NCI-H1048 (cell line): ENCODE results near the gene SH3GL3.

Source experiments
- DNase-seq: peaks from one replicate; lab custom pipeline; 2025; lab: John Stamatoyannopoulos, UW

The SH3GL3 gene, protein sequence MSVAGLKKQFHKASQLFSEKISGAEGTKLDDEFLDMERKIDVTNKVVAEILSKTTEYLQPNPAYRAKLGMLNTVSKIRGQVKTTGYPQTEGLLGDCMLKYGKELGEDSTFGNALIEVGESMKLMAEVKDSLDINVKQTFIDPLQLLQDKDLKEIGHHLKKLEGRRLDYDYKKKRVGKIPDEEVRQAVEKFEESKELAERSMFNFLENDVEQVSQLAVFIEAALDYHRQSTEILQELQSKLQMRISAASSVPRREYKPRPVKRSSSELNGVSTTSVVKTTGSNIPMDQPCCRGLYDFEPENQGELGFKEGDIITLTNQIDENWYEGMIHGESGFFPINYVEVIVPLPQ

GRCh38 chr15:83446904-83447709, at the start of gene SH3GL3:
Gene SH3GL3, plus strand, starts transcription at chr15:83447341. Its CDS starts 193 bp downstream, at chr15:83447534.
- peak; percentile 66 for DNase-seq

DNA sequence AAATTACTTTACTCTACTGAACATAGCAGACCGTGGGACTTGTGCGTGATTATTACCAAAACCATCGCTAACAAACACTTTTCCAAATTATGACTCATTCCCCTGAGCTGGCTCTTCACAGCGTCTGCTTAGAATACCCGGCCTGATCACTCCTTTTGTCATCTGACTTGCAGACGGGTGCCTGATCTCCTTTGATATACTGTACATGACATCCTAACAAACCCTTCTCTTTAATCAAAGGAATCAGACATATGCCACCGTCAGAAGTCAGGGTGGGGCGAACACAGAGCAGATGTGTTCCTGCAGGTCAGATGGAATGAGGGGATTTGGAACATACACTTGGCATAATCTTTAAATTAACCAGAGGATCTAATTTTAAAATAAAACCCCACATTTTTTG, 48.5 kb upstream of the SH3GL3 start:
- no peak for DNase-seq

DNA sequence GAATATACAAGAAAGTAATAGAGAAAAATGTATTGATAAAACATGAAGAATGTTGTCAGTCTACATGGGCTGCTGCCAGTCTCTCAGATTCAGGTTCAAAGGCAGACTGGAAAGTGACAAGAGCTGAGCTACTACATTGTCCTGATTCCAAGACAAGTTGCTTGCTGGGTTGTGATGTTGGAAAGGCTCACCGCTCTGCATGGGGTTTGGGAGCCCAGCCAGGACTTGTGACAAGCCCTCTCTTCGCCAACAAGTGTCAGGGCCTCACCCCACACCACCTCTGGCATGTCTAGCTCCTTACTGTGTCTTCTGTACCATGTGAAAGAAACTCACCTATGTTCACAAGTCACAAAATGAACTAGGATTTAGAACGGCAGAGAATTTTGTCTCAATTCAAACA, 43.0 kb upstream of the SH3GL3 start:
- no peak for DNase-seq

- DNase-seq: no peak
Measured at GRCh38 chr15:83410532-83410931, 36.6 kb upstream of the SH3GL3 start.

DNA sequence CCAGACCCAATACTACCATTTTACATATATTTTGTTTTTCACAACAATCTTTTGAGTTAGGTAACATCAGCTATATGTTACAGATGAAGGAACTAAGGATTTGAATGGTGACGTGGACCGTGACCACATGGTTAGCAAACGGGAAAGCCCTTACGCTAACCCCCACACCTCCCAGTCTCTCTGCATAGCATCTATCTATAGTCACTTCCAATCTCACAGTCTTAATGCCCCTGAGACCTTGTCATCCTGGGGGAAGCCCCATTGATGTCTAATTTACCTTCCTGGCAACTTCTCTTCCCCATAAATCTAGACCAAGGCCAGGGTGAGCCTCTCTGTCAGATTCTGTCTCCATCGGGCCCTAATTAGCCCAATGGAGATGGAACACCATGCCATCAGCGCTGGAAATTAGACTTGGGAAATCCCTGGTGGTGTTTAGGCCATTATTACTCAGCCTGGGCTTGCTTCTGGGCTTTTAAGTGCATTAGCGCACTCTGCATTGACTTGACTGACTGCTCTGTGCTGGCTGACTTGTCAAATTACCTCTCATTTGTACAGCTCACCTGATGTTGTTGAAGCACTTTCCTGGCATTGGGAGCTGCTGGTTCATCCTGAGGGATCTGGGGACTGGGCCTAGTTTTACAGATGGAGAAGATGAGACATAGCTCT, 34.0 kb upstream of the SH3GL3 start:
- DNase-seq: no peak

DNA sequence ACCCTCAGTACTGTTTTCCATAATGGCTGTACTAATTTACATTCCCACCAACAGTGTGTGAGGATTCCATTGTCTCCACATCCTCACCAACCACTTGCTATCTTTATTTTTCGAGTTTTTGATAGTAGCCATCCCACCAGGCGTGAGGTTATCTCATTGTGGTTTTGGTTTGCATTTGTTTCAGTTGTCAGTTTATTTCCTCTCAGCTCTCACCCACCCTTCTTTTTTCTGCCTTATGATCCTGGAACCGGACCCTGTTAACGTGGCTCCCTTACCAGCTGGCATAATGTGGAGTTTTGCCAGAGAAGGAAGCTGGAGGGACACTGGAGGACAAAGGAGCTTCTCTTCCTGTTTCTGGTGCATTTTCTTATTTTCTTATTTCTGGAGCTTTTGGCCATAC, 25.1 kb upstream of the SH3GL3 start:
- DNase-seq: no peak

DNA sequence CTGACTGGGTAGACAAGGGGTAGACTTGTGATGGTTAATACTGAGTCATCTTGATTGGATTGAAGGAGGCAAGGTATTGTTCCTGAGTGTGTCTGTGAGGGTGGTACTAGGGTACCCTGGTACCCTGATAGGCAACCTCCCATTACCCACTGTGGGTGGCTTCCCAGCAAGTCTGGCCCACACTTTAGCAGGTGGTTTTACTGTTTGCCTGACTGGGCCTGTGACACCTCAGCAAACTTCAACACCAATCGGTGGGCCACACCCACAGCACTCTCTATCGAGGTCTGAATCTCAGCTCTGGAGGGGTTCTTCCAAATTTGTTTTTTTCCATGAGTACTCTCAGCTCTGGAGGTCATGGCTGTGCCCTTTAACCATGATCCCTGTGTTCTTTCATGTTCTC, 24.6 kb upstream of the SH3GL3 start:
- DNase-seq: no peak

GRCh38 chr15:83424101-83424500, 23.0 kb upstream of the SH3GL3 start:
- DNase-seq: no peak

GRCh38 chr15:83430441-83430840, 16.7 kb upstream of the SH3GL3 start:
- DNase-seq: no peak

GRCh38 chr15:83431521-83431920, 15.6 kb upstream of the SH3GL3 start:
- DNase-seq: no peak

GRCh38 chr15:83435202-83435601, 11.9 kb upstream of the SH3GL3 start:
- no peak for DNase-seq

DNA sequence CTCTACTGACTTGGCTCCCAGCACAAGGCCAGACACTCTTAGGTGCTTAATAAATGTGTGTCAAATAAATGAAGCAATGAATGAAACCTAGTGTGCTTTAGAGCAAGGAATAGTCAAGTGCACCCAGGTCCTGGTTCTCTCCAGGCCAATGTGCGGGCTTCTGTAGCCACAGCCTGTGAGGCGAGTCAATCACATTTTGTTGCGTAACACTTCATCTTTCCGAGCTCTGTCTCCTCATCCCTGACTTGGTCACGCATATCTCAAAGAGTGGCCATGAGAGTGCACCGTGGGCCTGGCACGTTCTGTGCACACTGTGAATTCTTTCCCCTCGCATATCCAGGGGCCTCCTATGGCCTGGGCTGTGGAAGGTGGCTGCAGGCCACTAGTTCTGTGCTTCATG, 11.4 kb upstream of the SH3GL3 start:
- no peak for DNase-seq

- DNase-seq: peak; percentile 43
Measured at GRCh38 chr15:83436513-83437158, 10.5 kb upstream of the SH3GL3 start.

DNA sequence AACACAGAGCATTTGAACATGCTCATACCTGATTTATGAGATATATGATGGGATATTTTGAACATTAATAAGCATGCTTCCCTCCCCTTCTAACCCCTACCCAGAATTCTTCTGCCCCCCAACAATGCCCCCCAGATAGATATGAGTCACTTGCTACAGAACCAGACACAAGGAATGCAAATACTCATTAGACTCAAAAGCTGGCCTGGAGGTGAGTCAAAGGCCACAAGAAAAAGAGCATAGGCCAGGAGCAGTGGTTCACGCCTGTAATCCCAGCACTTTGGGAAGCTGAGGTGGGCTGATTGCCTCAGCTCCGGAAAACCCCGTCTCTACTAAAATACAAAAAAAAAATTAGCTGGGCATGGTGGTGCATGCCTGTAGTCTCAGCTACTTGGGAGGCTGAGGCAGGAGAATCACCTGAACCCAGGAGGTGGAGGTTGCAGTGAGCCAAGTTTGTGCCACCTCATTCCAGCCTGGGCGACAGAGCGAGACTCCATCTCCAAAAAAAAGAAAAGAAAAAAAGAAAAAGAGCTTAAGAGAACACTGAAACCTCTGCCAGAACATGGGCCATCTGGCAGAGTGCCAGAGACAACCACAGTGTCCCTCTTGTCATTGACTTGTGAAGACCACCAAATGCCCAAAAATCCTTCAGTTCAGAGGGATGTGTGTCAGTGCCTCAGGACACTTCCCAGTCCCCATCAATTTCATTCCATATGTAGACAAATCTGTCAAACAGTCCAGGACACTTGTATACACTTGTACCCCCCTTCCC, 3.9 kb upstream of the SH3GL3 start:
- DNase-seq: no peak

DNA sequence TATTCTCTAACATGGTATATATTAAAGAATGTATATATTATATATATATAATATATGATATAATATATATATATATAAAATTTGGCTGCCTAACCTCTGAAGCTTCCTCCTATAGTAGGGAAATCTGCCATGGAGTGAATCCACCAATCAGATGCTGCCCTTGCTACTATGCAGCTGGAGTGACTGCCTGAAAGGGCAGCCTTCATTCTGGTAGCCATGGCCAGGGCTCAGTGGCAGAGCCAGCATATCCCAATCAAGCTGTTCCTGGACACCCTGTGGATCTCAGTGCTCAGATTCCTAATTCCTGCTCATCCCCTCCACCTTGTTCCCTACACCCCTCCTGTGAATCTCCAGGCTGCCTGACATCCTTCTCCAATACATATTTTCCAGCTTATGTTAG, 2.2 kb upstream of the SH3GL3 start:
- no peak for DNase-seq

- no peak for DNase-seq
Measured at GRCh38 chr15:83445643-83446042, 1.5 kb upstream of the SH3GL3 start.

- no peak for DNase-seq
Measured at GRCh38 chr15:83446417-83446816, 724 bp upstream of the SH3GL3 start.

- DNase-seq: no peak
Measured at GRCh38 chr15:83449250-83449671, 2.1 kb downstream of the SH3GL3 start.

GRCh38 chr15:83449937-83450506, 2.9 kb downstream of the SH3GL3 start:
- DNase-seq: no peak

GRCh38 chr15:83457149-83457548, 10.0 kb downstream of the SH3GL3 start:
- DNase-seq: no peak

- no peak for DNase-seq
Measured at GRCh38 chr15:83458381-83458780, 11.2 kb downstream of the SH3GL3 start.
